GM21528 (cell line): Measurements from ENCODE around the gene ZC3H7A.

Source experiments
- ATAC-seq: cut with Tn5 transposase; IDR thresholded peaks from one replicate; pipeline ENCODE4 v1.9.1; 2021; ENCODE audit warnings: mild to moderate bottlenecking, moderate library complexity; ENCODE audit not compliant: unreplicated experiment, low FRiP score

ZC3H7A gene

DNA sequence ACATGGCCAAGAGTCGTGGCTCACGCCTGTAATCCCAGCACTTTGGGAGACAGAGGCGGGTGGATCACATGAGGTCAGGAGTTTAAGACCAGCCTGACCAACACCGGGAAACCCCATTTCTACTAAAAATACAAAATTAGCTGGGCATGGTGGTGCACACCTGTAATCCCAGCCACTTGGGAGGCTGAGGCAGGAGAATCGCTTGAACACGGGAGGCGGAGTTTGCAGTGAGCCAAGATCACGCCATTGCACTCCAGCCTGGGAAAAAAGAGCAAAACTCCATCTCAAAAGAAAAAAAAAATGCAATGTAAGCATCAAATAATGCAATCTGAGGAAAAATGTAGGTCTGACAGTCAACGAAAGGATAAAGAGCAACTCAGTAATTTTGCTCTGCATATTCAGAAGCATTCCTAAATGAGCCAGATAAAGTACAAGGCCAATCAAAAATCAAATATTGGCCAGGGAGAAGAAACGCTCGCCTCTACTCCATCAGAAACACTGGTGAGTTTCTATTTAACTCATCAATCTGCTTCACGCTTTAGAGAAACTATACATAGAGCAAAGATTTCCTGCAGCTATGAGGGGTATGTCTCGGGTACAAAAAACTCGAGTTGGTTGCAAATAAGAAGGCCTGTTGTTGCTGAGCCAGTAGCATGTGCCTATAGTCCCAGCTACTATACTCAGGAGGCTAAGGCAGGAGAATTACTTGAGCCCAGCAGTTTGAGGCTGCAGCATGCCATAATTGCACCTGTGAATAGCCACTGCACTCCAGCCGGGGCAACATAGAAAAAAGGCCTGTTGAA, 58.1 kb downstream of the ZC3H7A start:
- ATAC-seq, result no peak

- ATAC-seq, result no peak
These were observed 59.3 kb downstream of the ZC3H7A start for GRCh38 chr16:11737713-11738112.

- ATAC-seq, result no peak
These were observed 60.2 kb downstream of the ZC3H7A start for GRCh38 chr16:11736903-11737302.

- no peak for ATAC-seq
These were observed 61.3 kb downstream of the ZC3H7A start for GRCh38 chr16:11735787-11736186.

DNA sequence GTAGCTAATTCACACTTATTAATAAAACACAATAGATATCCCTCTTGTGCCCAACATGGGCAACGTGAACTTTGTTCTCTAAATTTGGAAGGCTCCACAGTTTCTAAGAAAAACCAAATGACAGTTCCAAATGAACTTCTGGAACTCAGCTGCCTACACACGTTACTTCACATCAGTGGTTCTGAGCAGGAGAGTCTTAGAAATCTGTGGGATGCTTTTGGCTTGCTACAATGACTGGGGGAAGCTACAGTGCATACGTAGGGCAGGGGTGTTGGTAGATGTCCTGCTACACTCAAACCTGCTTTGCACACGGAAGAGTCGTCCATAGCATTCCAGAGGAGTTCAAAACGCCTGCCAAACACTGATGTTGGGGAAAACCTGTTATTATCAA, 62.4 kb downstream of the ZC3H7A start:
- ATAC-seq, result no peak

DNA sequence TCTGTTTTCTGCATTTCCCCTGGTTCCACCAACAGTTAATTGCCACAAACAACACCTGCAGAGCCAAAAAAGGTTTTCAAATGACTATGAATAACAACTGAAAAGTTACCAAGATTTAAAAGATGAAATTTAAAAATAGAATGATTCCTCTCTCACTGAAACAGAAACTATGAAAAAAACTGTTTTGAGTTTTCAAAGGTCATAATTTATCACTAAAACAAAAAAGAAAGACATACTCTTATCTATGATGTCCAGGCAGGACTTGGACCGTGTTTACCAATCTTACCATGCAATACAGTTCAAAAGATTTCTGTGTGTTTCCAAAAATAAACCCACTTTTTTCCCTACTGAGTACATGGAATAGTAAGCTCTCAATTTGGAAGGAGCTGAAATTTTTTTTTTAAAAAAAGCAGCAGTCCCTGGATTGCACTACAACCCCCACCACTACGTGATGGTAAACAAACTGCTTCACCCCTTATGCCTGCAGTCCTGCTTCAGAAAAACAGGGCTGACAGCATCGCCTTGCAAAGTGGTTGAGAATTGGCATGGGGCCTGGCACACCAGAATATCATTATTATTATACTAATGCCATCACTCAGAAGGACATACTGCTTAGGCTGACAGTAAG, 62.9 kb downstream of the ZC3H7A start:
- no peak for ATAC-seq

DNA sequence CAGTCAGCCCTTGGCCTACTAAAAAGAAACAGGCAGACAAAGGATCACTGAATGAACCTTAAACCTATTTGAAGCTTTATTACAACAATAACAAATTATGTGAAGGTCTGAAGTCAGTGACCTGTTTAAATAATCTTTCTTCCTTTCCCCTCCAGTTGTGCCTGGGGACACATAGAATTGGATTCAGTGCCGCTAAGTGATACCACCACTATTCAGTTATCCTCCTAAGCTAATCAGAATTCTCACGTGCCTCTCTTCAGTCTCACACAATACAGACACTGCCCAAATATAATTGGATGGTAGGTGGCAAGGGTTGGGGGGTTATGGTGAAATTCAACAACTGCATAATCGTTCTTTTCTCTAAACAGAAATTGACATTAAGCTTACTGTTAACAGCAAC, 65.8 kb downstream of the ZC3H7A start:
- ATAC-seq, result no peak

DNA sequence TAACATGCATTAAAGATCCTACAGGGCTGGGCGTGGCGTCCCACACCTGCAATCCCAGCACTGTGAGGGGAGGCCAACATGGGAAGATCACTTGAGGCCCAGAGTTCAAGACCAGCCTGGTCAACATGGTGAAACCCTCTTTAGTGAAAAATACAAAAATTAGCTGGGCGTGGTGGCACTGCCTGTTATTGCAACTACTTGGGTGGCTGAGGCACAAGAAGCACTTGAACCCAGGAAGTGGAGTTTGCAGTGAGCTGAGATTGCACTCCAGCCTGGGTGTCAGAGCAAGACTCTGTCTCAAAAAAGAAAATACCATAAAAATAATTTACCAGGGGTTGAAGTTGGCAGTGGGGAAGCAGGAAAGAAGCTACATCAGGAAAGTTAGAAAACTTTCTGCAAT, 67.3 kb downstream of the ZC3H7A start:
- ATAC-seq, result no peak

DNA sequence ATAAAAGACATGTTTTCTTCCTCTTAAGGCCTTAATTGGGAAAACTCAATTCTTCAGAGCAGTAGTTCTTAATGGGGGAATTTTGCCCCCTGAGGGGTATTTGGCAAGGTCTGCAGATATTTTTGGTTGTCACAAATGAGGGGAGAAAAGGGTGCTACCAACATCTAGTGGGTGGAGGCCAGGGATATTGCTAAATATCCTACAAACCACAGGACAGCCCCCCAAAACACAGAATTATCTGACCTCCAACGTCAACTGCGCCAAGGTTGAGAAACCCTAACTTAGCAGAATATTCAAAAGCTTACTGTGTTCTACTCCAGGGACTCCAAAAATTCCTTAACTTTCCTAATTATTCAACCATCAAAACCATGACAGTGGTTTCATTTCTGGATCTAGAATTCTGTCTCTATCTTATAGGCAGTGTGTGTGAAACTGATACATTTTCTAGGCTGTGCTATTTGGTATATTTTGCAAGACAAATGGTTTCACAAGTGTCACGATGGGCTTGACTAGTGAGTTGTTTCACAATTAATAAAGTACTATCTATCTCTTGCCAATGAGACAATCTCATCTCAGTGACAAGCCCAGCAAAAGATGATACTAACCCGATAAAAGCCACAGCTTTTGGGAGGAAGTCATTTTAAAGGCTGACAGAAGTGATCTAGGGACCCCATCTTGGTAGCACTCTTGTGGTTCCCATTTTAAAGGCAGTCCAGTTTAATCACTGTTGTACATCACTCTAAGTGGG, 69.1 kb downstream of the ZC3H7A start:
- no peak for ATAC-seq

- ATAC-seq, result no peak
These were observed 71.0 kb downstream of the ZC3H7A start for GRCh38 chr16:11726008-11726407.

GRCh38 chr16:11725457-11725856, 71.6 kb downstream of the ZC3H7A start:
- no peak for ATAC-seq

DNA sequence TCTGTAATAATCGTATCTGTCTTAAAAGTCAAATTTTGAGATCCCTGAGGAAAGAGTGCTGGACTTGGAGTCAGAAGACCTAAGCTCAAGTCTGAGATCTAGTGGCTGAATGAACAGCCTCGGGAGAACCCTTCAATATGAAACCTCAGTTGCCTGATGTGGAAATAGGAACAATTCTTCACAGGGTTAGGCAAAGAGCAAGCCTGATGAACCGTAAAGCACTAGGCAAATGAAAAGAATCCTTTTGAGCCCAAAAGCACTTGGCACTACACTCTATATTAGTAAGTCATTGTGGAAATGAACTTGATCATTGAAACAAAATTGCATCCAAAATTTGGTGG, 74.6 kb downstream of the ZC3H7A start:
- ATAC-seq, result no peak

- no peak for ATAC-seq
These were observed 75.1 kb downstream of the ZC3H7A start for GRCh38 chr16:11721781-11722467.

DNA sequence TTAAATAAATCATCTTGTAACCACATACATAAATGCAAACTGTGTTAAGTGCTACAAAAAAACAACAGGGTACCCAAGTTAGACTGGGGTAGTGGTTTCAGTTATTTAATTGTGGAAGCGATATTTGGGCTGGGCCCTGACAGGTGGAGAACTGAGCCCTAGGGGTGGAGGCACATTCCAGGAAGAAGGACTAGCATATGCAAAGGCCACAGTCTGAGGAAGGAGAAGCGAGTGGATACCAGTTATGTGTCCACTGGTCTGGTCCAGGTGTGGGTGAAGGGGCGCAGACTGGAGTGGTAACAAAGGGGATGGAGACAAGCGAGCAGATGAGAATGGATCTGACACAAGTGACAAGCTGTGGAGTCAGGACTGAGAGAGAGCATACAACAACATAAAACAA, 77.3 kb downstream of the ZC3H7A start:
- ATAC-seq, result no peak

- ATAC-seq, result no peak
These were observed 77.9 kb downstream of the ZC3H7A start for GRCh38 chr16:11719171-11719570.

DNA sequence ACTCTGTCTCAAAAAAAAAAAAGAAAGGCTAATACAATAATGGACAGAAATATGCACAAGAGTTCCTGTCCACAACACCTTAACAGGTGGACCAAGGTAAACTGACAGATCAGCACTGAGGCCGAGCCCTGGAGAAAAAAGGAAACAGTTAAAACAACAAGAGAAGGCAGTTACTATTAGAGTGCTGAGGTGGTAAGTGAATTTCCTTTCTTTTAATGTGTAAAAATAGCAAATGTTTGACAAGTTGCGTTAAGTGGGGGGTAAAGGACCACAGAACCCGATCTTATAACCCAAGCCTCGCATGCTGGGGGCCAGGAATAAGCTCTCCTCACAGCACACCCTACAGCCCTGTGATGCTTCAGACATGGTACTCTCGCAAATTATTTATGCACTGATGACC, 79.2 kb downstream of the ZC3H7A start:
- ATAC-seq, result no peak

- no peak for ATAC-seq
These were observed 80.7 kb downstream of the ZC3H7A start for GRCh38 chr16:11716336-11716735.

DNA sequence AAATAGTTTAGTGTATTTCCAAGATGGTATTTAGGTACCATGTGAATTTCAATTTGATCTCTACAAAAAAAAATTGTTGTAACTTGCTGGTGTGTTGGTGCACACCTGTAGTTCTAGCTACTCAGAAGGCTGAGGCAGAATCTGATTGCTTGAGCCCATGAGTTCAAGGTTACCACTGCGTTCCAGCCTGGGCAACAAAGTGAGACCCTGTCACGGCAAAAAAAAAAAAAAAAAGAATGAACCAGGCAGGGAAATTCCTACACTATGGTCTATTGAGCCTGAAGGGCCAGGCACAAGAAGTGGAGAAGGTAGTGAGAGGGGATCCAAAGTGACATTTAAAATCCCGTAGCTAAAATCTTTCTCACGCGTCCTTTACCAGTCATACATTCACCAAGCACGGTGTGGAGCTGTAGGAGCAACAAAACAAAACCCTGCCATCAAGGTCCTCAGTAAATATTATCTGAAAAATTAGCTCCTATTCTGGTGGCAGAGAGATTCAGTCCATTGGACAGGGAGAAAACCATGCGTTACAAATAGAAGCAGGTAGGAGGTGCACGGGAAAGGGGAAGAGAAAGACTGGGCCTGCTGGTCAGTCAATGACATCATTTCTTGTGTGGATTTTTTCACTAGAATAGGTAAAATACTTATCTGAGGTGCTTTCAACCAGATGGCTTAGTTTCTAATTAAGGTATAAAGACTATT, 81.7 kb downstream of the ZC3H7A start:
- no peak for ATAC-seq

DNA sequence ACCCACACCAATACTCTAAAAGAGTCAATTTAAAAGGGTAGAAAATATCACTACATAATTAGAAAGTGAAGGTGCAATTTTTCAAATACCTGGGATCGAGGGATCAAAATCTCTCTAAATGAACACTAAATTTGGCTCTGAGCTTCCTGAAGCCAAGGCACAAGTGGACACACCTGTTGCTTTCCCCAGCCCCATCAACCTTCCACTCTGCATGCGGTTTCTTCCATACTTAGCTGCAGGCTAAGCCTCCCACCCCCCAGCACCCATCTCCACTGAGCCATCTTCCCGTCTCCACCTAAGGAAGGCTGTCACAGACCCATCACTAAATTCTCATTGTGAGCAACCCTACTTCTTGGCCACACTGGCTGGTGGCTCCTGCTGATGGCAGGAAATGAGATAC, 84.9 kb downstream of the ZC3H7A start:
- no peak for ATAC-seq

DNA sequence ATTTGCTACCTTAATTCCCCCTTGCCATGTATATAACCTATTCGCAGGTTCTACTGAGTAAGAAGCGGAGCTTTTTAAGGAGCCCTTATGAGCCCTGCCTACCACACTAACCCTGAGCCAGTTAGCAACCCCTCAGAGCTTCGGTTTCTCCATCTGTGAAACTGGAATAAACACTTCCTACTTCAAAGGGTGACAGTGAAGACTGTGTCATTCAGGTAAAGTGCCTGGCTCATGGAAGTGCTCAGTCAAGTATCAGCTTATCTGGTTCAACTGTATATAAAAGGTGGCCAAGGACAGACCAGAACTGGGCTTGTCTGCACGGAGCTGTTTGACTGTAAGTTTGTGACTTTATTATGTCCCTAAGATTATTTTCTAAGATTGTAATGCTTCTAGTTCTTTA, 85.4 kb downstream of the ZC3H7A start:
- ATAC-seq, result no peak

- no peak for ATAC-seq
These were observed 88.6 kb downstream of the ZC3H7A start for GRCh38 chr16:11708421-11708820.
